ENCODE results near the gene NETO2. TPM values are rescaled to one million over a fixed set of nuclear protein-coding genes. Genes with fewer than 3 reads are reported as not detected.

Gene NETO2
- total and polyA plus RNA-seq, 2 donors from 2014 or later: 1.4 to 4.8 TPM

GRCh38 chr16:47142486-47142820 is 1.3 kb downstream of the NETO2 start:
- peak overlapping the region in 1 of 3 donors; percentile 66 for H3K9ac ChIP-seq (ENCODE audit: low read length in 3 of 3)
- H3K27me3 ChIP-seq (ENCODE audit: control insufficient read depth, insufficient read depth, low read length): no peaks in the 10 kb centered on the region
- H3K27ac ChIP-seq (ENCODE audit: low read depth in 2 of 2, low read length in 2 of 2): no peak overlapping the region
- intact Hi-C loops (cut with DNase I): loop anchor here (5.0 kb wide), 1 partner anchor 1020 kb away; no protein-coding TSS in a partner anchor
- TF ChIP-seq CTCF (IDR thresholded peaks at IDR 0.05; ENCODE audit: borderline replicate concordance, extremely low read depth, insufficient read depth): no peak
- peak overlapping the region; percentile 66 to 86 (median 72) for H3K4me3 ChIP-seq (ENCODE audit: low read length in 3 of 3)
- DNase-seq: peak in 1 of 5 donors; percentile 42
- no peaks in the 10 kb centered on the region for H3K9me3 ChIP-seq (ENCODE audit: control insufficient read depth in 2 of 3, insufficient read depth in 1 of 3, low read length in 3 of 3)
- FAIRE-seq: no peak
- no peaks in the 10 kb centered on the region for H3K36me3 ChIP-seq (ENCODE audit: control insufficient read depth in 2 of 3, insufficient read depth in 3 of 3, low read length in 3 of 3)
- H3K4me1 ChIP-seq (ENCODE audit: control insufficient read depth in 2 of 3, insufficient read depth in 2 of 3, low read depth in 1 of 3, low read length in 3 of 3): peaks cover 0 to 8% (median 5%) of the 10 kb centered on the region in 3 donors

- intact Hi-C loops (cut with DNase I): loop anchor here (5.0 kb wide), 1 partner anchor 1020 kb away; no protein-coding TSS in a partner anchor
- Histone ChIP-seq H3K36me3 (ENCODE audit: control insufficient read depth in 2 of 3, insufficient read depth in 3 of 3, low read length in 3 of 3) (no peaks in the 10 kb centered on the region), H3K9ac (ENCODE audit: low read length in 3 of 3) (peak overlapping the region in 2 of 3 donors; percentile 37 to 66), H3K9me3 (ENCODE audit: control insufficient read depth in 2 of 3, insufficient read depth in 1 of 3, low read length in 3 of 3) (no peaks in the 10 kb centered on the region), H3K4me1 (ENCODE audit: control insufficient read depth in 2 of 3, insufficient read depth in 2 of 3, low read depth in 1 of 3, low read length in 3 of 3) (peaks cover 0 to 8% (median 5%) of the 10 kb centered on the region in 3 donors), H3K27me3 (ENCODE audit: control insufficient read depth, insufficient read depth, low read length) (no peaks in the 10 kb centered on the region), H3K27ac (ENCODE audit: low read depth in 2 of 2, low read length in 2 of 2) (no peak overlapping the region), H3K4me3 (ENCODE audit: low read length in 3 of 3) (peak overlapping the region; percentile 66 to 86 (median 72))
- FAIRE-seq (peak; percentile 55), DNase-seq (peak; percentile 86 to 95 (median 90))
- TF ChIP-seq CTCF (IDR thresholded peaks at IDR 0.05; ENCODE audit: borderline replicate concordance, extremely low read depth, insufficient read depth): peak; percentile 92
Measured at GRCh38 chr16:47141773-47142485, 1.8 kb downstream of the NETO2 start.

- no peak overlapping the region for H3K9ac ChIP-seq (ENCODE audit: low read length in 3 of 3)
- no peak for FAIRE-seq
- intact Hi-C loops (cut with DNase I): loop anchor here (5.0 kb wide), 1 partner anchor 1022 kb away; no protein-coding TSS in a partner anchor
Measured at GRCh38 chr16:47140686-47141085, 3.1 kb downstream of the NETO2 start.

More at GRCh38 chr16:47140686-47141085, 3.1 kb downstream of the NETO2 start:
- Histone ChIP-seq H3K4me1 (ENCODE audit: control insufficient read depth in 2 of 3, insufficient read depth in 2 of 3, low read depth in 1 of 3, low read length in 3 of 3) (peaks cover 0 to 8% (median 5%) of the 10 kb centered on the region in 3 donors), H3K27ac (ENCODE audit: low read depth in 2 of 2, low read length in 2 of 2) (no peak overlapping the region), H3K36me3 (ENCODE audit: control insufficient read depth in 2 of 3, insufficient read depth in 3 of 3, low read length in 3 of 3) (no peaks in the 10 kb centered on the region), H3K4me3 (ENCODE audit: low read length in 3 of 3) (no peak overlapping the region), H3K27me3 (ENCODE audit: control insufficient read depth, insufficient read depth, low read length) (no peaks in the 10 kb centered on the region), H3K9me3 (ENCODE audit: control insufficient read depth in 2 of 3, insufficient read depth in 1 of 3, low read length in 3 of 3) (no peaks in the 10 kb centered on the region)
- DNase-seq: no peak
- no peak for TF ChIP-seq CTCF (IDR thresholded peaks at IDR 0.05; ENCODE audit: borderline replicate concordance, extremely low read depth, insufficient read depth)
